B cell (primary cell): ENCODE measurements around the gene CRYGN. TPM values are rescaled to one million over a fixed set of nuclear protein-coding genes. Genes with fewer than 3 reads are reported as not detected.

Experiments
- ATAC-seq: fragments of 200-7000 bp; cut with Tn5 transposase; one replicate; pipeline ENCODE4 v1.10.0; 2021; ENCODE audit warnings: low read depth, mild to moderate bottlenecking, moderate number of reproducible peaks, moderate library complexity
- CTCF ChIA-PET: fragments of 350-600 bp; sonication (Branson Sonifier 250); formaldehyde crosslinking; loops from one replicate; lab custom pipeline; 2021; ENCODE audit warnings: antibody characterized with exemption, inconsistent platforms; lab: Charles Lee
- POLR2A ChIA-PET: fragments of 350-600 bp; sonication (Branson Sonifier 250); formaldehyde crosslinking; loops from one replicate; lab custom pipeline; 2021; ENCODE audit warnings: antibody characterized with exemption; lab: Charles Lee
- DNase-seq: peaks from one replicate; pipeline ENCODE4 v3.0.0; 2013
- H2AFZ ChIP-seq: 2 replicates; pipeline ENCODE4 v1.6.1; 2012; ENCODE audit warnings: mild to moderate bottlenecking, low read depth, low read length; ENCODE audit not compliant: insufficient read depth, poor library complexity, severe bottlenecking
- H3K27ac ChIP-seq, 2 donors: 1 replicate in 1 of 2; 2 replicates in 1 of 2; pipeline ENCODE4 v1.5.1; 2012 to 2013; ENCODE audit warnings: low read length in 2 of 2, mild to moderate bottlenecking in 2 of 2, moderate library complexity in 1 of 2
- H3K27me3 ChIP-seq, 4 experiments: fragments of 200-600 bp in 1 of 4; sonication (generic) in 1 of 4; replicated peaks in 1 of 4; 1 replicate in 2 of 4; 2 replicates in 2 of 4; pipeline versions ENCODE4 v1.6.1 to v1.7.0; 2013 to 2016; ENCODE audit warnings: low read length in 3 of 4, mild to moderate bottlenecking in 2 of 4, mixed read lengths in 1 of 4, moderate library complexity in 1 of 4; ENCODE audit not compliant: insufficient read depth in 4 of 4, control insufficient read depth in 3 of 4; ENCODE audit errors: control extremely low read depth in 1 of 4
- H3K36me3 ChIP-seq, 2 experiments: replicated peaks in 1 of 2; 1 replicate in 1 of 2; 2 replicates in 1 of 2; pipeline versions ENCODE4 v1.6.1 to v1.7.1; 2013; ENCODE audit warnings: low read length in 1 of 2; ENCODE audit not compliant: insufficient read depth in 2 of 2, control insufficient read depth in 1 of 2; ENCODE audit errors: control extremely low read depth in 1 of 2, extremely low read depth in 1 of 2
- H3K4me1 ChIP-seq, 2 donors: fragments of 200-600 bp in 1 of 2; sonication (generic) in 1 of 2; 1 replicate in 1 of 2; 2 replicates in 1 of 2; pipeline versions ENCODE4 v1.5.1 to v1.6.1; 2013 to 2017; ENCODE audit warnings: low read length in 2 of 2; ENCODE audit not compliant: control insufficient read depth in 2 of 2, insufficient read depth in 2 of 2
- H3K4me2 ChIP-seq: replicated peaks from 2 replicates; pipeline ENCODE3; 2012; ENCODE audit warnings: mild to moderate bottlenecking, low read depth, low read length; ENCODE audit not compliant: poor library complexity, severe bottlenecking
- H3K4me3 ChIP-seq, 5 experiments: fragments of 200-600 bp in 1 of 5; sonication (generic) in 1 of 5; 1 replicate in 3 of 5; 2 replicates in 2 of 5; pipeline versions ENCODE4 v1.5.1 to v1.7.0; 2011 to 2016; ENCODE audit warnings: low read length in 4 of 5, mild to moderate bottlenecking in 4 of 5, low read depth in 2 of 5, control low read depth in 1 of 5, moderate library complexity in 1 of 5; ENCODE audit not compliant: insufficient read depth in 1 of 5; ENCODE audit errors: control extremely low read depth in 1 of 5, extremely low read depth in 1 of 5
- H3K79me2 ChIP-seq: fragments of 200-600 bp; sonication (generic); one replicate; pipeline ENCODE4 v1.6.0; 2016; ENCODE audit warnings: low read length; ENCODE audit not compliant: control insufficient read depth, insufficient read depth
- H3K9ac ChIP-seq: fragments of 200-600 bp; sonication (generic); 2 replicates; pipeline ENCODE4 v1.6.1; 2017; ENCODE audit warnings: mild to moderate bottlenecking, low read length, moderate library complexity
- H3K9me3 ChIP-seq, 3 donors: one replicate each; pipeline versions ENCODE4 v1.6.1 to v1.7.1; 2013; ENCODE audit warnings: low read length in 2 of 3; ENCODE audit not compliant: control insufficient read depth in 2 of 3, insufficient read depth in 1 of 3; ENCODE audit errors: control extremely low read depth in 1 of 3
- H4K20me1 ChIP-seq: 2 replicates; pipeline ENCODE4 v1.6.0; 2012; ENCODE audit warnings: mild to moderate bottlenecking, low read length; ENCODE audit not compliant: insufficient read depth, control insufficient read depth, poor library complexity, severe bottlenecking
- H3K27ac Mint-ChIP-seq: one replicate; pipeline ENCODE4 v1.8.0; 2021; ENCODE audit warnings: mixed read lengths
- H3K27me3 Mint-ChIP-seq: one replicate; pipeline ENCODE4 v1.8.0; 2021; ENCODE audit warnings: mixed read lengths
- H3K4me1 Mint-ChIP-seq: one replicate; pipeline ENCODE4 v1.8.0; 2021; ENCODE audit warnings: mixed read lengths
- H3K4me3 Mint-ChIP-seq: one replicate; pipeline ENCODE4 v1.8.0; 2021; ENCODE audit warnings: mixed read lengths
- H3K9me3 Mint-ChIP-seq: one replicate; pipeline ENCODE4 v1.8.0; 2022; ENCODE audit warnings: mixed read lengths; ENCODE audit not compliant: insufficient read depth
- CTCF ChIP-seq: fragments of 200-600 bp; IDR thresholded peaks from one replicate; pipeline ENCODE4 v1.8.0; 2022; ENCODE audit warnings: antibody characterized with exemption, mild to moderate bottlenecking
- EZH2 ChIP-seq: IDR thresholded peaks from 2 replicates; pipeline ENCODE4 v1.6.1; 2012; ENCODE audit warnings: borderline replicate concordance, low read depth, mild to moderate bottlenecking, moderate library complexity, low read length; ENCODE audit not compliant: insufficient read depth, poor library complexity, severe bottlenecking
- WGBS: methylation state at CpG from one replicate; pipeline ENCODE4 v1.1.5; 2013; ENCODE audit warnings: missing lambda C conversion rate; ENCODE audit not compliant: insufficient coverage; 5-methylcytosine and 5-hydroxymethylcytosine counted together
- intact Hi-C: fragments of 100-400 bp; cut with micrococcal nuclease; formaldehyde crosslinking; loops from one replicate; pipeline ENCODE4 v1.10.0; 2022
- polyA plus RNA-seq: library from polyadenylated mRNA; depleted of rRNA; stranded (reverse); fragments of >200 nt; gene quantifications from 2 replicates; pipeline ENCODE4 v1.2.3, GENCODE V29; 2012
- total RNA-seq, 2 donors: library from RNA; stranded (reverse); fragments of 120-200 nt in 1 of 2; gene quantifications; 1 replicate in 1 of 2; 2 replicates in 1 of 2; pipeline versions ENCODE4 v1.2.3 to v1.2.4, GENCODE V29; 2013 to 2022

The CRYGN gene
- total and polyA plus RNA-seq, 2 donors (not counting 1 experiment from before 2014, with no cell fraction given) = not detected

GRCh38 chr7:151416112-151416940 lies 23.6 kb downstream of the CRYGN start:
- TF ChIP-seq EZH2 (no peak), CTCF (no peak)
- Mint-ChIP-seq H3K4me3 (no peak overlapping the region), H3K27ac (no peak overlapping the region), H3K27me3 (peaks cover 45% of the 10 kb centered on the region), H3K9me3 (peaks cover 7% of the 10 kb centered on the region), H3K4me1 (peaks cover 7% of the 10 kb centered on the region)
- Histone ChIP-seq H3K4me3 (no peak overlapping the region), H3K9ac (no peak overlapping the region), H2AFZ (no peak overlapping the region), H3K4me2 (no peak overlapping the region), H3K27me3 (peaks cover 0 to 24% (median 7%) of the 10 kb centered on the region in 4 experiments), H4K20me1 (no peaks in the 10 kb centered on the region), H3K9me3 (peaks cover 2 to 25% (median 8%) of the 10 kb centered on the region in 3 donors), H3K27ac (no peak overlapping the region), H3K4me1 (peaks cover 4% of the 10 kb centered on the region in 2 donors), H3K79me2 (no peaks in the 10 kb centered on the region), H3K36me3 (no peaks in the 10 kb centered on the region)
- POLR2A ChIA-PET = no interaction called here
- intact Hi-C loops = no loop called here
- WGBS = 91% methylated on average over 9 of the region's 10 CpGs
- CTCF ChIA-PET = no interaction called here
- ATAC-seq (no peak), DNase-seq (no peak)
